ENCODE measurements around the gene DNAJA2.

DNAJA2 gene

DNA sequence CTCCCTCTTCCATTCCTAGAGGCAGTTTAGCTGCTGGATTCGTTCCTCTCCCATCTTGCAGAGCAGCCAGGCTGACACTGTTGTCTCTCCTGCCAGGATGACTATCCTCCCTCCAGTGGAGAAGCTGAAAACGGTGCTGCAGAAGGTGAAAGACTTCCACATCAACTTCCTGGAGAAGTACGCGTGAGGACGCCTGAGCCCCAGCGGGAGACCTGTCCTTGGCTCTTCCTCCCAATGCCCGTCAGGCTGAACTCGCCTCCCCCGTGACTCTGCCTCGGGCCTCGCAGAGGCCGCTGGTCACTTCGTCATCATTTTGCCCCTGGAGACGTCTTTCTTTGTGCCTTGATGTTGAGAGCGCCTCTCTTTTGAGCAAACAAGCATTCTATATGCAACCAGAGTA lies 44.7 kb downstream of the DNAJA2 start:
- DNase-seq (ENCODE audit: low read depth in 2 of 2): no peak

DNA sequence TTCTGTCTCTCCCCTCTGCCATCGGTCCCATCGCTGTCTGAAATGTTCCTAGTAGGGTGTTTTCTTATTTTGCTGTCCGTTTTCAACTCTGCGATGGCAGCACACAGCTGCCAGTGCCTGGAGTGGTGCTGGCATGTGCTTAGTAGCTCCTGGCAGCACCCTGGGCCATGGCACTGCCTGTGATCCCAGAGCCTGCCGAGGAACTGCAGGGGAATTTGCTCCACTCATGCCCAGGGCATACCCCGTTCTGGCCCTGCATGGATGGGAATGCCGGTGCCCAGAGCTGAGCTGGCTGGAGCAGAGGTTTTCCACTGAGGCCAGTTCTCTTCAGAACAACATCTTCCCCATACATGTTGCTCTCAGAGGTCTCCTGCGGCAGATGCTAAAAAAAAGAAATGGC lies 46.2 kb downstream of the DNAJA2 start:
- no peak for DNase-seq (ENCODE audit: low read depth in 2 of 2)

DNA sequence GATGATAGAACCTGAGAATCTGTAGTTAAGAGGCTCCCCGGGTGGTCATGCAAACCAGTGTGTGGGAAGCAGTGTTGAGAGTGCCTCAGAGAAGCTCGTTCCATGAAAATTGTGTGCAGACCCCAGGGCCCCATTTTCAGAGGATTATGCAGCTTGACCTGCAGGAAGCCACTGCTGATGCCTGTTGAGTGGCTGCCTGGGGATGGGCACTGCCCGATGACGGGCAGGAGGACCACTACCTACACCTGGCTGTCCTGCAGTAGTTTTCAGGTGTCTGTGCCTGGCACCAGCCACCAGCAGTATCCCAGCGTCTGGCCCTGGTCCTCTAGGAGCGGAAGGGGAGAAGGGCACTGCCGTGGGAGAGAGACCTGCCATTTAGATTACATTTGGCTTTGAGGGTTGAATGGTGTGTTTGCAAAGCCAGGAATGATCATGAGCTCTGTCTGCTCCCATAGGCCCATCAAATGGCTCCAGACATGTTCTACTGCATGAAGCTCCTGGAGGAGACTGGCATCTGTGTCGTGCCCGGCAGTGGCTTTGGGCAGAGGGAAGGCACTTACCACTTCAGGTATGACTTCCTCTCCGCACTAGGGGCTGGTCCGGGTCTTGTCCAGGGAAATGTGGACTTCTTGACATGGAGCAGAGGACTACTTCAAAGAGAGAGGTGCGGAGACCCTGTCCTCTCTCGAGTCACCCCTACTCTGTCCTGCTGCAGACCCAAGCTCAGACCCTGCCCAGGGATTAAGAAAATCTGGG lies 46.8 kb downstream of the DNAJA2 start:
- no peak for DNase-seq (ENCODE audit: low read depth in 2 of 2)

DNA sequence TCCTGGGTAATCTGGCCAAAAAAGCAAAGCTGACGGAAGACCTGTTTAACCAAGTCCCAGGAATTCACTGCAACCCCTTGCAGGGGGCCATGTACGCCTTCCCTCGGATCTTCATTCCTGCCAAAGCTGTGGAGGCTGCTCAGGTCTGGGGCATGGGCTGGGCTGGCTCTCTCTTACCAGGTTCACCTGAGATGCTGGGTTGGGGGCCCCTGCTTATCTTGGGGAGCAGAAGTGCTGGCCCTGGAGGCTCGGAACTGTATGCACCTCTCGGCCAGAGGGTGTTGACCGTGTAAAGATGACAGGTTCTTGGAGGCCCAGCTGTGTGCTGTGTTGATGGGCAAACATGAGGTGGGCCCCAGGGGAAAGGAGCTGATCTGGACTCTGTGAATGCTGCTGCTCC lies 49.1 kb downstream of the DNAJA2 start:
- no peak for DNase-seq (ENCODE audit: low read depth in 2 of 2)

DNA sequence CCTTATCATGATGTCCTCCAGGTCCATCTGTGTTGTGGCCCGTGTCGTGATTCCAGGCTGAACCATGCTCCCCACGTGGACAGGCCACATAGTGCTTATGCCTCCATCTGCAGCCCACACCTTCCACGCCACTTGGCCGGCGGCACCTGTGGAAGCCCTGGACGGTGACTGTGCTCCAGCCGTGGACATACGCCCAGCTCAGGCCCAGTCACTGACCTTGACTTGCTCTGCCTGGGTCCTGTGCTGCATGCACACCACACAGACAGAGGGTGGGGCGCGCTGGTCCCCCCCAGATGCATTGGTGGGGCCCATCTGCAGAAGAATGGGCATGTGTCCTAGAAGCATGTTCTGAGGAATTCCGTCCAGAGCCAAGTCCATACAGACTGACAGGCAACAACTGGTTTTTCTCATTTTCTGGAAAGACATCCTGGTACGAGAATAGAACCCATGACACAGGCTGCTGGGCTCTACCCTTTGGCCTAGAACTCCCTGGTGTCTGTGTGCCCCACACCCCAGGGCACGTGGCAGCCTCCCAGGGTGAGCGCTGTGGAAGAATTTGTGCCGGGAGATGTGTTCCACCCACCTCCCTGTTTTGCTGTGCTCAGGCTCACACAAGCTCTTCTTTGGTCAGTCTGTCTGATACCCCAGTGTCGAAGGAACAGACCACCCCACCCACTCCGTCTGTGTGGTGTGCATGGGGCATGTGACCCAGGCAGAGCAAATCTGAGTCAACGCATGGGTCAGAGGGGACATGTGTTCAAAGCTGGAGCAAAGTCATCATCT lies 49.8 kb downstream of the DNAJA2 start:
- DNase-seq (ENCODE audit: low read depth in 2 of 2): no peak

DNA sequence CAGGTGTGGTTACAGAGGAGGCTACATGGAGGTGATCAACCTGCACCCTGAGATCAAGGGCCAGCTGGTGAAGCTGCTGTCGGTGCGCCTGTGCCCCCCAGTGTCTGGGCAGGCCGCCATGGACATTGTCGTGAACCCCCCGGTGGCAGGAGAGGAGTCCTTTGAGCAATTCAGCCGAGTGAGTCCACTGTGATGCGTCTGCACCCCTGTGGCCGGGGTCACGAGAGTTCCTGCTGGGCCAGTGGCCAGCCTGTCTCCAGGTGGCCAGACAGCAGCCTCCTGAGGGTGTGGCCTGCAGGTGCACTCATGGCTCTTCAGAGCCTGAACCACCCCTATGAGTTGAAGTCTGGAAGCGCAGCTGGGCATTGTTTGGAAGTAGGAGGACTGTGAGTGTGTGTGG lies 51.2 kb downstream of the DNAJA2 start:
- no peak for DNase-seq (ENCODE audit: low read depth in 2 of 2)

DNA sequence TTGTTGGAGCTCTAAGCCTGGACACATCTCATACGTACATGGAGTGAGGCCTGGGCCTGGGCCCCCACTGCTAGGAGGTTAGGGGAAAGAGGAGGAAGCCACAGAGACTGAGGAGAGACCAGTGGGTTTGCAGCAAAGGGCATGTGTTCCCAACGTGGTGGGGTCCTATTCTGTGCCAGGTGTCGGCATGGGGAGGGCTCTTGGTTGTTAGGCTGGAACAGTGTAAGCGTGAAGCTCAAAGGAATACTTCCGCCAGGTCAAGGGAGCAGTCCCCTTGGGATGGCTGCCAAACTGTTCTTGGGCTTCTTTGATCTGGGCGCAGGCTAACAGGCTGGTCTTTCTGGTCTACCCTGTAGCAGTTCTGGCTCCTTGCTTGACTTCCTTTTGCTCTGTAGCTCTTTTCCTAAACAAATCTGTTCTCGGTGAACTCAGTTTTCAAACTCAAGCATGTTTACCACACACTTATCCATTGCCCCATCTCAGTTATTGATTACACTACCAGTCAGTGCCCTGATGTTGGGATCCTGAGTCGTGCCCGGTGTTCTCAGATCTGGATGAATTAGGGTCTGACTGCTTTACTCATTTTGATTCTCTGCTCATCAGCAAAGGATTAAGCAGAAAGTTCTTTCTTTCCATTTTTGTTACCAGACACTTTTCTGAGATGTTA lies 52.9 kb downstream of the DNAJA2 start:
- no peak for DNase-seq (ENCODE audit: low read depth in 2 of 2)

DNA sequence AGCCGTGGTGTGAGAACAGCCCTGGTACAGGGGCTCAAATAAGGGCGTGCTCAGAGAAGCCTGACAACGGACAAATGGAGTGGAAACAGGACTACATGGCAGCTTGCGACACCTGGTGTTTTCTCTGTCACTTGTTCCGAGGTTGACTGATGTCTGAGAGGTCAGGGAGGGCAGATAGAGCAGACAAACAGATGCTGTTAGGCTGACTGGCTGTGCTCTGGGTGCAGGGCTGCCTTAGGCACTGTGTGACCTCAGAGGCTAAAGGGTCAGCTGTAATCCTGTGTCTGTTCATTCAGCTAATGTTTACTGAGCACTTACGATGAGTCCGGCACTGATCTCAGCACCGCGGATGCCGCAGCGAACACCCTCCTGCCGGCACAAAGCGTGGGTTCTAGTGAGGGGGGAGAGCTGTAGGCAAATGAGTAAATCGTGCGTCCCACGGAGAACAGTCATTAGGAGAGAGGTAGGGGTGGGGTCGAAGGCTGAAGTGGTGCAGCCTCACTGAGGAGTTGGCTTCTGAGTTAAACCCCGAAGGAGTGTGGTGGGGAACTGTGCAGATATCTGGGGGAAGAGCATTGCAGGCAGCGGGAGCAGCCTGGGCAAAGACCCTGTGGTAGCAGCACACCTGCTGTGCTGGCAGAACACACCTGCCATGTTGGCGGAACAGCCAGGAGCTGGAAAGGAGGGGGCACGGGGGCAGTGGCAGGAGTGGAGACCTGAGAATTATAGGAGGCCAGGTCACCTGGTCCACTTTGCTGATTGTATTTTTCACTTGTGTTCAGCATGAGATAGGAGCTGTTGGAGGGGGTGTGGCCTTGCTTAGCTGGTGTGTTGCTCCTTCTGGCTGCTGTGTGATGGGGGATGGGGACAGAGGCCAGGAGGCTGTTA lies 54.3 kb downstream of the DNAJA2 start:
- no peak for DNase-seq (ENCODE audit: low read depth in 2 of 2)

DNA sequence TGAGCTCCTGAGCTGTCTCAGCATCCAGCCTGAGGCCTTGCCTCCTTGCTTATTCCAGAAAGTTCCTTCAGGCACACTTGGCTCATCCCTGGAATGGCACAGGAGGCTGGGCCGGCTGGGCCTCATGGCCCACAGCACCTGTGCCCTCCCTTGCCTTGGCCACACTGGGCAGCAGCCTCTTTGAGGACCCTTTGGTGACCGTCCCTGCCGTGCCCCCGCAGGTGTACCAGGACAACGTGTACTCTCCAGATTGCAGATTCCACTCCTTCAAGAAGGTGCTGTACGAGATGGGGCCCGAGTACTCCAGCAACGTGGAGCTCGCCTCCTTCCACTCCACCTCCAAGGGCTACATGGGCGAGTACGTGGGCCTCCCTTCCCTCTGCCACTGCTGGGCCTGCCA lies 55.1 kb downstream of the DNAJA2 start:
- DNase-seq (ENCODE audit: low read depth in 2 of 2): no peak

DNA sequence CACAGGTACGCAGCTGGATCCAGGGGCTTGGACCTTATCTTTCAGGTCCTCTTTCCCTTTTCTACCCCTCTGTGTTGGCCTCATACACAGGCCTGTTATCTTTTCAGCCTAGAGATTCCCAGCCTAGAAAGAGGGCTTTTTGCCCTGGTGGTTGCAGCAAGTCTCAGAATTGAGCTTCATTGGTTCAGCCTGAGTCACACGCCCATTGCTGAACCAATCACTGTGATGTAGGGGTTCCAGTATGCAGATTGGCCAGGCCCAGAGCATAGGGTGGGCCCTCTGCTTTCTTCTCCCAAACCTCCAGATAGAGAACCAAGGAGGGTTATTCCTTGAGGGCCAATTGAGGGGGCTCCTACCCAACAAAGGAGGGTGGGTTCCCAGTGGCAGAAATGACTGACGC lies 56.5 kb downstream of the DNAJA2 start:
- no peak for DNase-seq (ENCODE audit: low read depth in 2 of 2)

DNA sequence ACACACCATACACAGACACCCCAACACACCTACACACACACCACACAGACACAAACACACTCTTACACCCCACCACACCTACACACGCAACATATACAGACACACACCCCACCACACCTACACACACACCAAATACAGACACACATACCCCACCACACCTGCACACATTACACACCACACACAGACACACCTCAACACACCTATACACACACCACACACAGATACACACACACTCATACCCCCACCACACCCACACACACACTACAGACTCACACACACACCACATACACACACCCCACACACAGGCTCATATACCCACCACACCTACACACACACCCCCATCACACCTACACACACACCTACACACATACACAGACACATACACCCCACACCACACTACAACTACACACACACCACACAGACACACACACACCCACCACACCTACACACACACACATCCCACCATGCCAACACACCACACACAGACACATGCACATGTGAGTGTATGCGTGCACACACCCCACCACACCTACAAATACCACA lies 57.9 kb downstream of the DNAJA2 start:
- DNase-seq (ENCODE audit: low read depth in 2 of 2): no peak

DNA sequence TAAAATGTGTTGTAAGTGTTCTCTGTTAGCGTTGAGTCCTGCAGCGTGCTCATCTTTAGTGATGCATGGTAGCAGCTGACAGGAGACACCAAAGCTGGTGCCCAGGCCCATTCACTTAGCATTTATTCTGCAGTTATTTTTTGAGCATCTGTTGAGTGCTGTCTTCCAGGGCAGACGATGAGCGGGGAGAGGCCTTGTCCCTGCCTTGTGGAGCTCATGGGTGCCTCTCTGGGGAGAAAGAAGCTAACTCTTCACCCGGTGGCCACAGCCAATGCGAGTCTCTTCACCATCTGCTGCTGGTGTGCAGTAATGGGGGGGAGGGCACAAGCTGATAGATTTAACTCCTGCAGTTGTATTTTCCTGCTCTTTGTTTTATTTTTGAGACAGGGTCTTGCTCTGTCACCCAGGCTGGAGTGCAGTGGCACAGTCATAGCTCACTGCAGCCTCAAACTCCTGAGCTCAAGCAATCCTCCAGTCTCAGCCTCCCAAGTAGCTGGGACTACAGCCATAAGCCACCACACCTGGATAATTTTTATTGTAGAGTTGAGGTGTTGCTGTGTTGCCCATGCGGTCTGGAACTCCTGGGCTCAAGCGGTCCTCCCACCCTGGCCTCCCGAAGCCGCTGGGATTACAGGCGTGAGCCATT lies 58.8 kb downstream of the DNAJA2 start:
- DNase-seq (ENCODE audit: low read depth in 2 of 2): no peak

DNA sequence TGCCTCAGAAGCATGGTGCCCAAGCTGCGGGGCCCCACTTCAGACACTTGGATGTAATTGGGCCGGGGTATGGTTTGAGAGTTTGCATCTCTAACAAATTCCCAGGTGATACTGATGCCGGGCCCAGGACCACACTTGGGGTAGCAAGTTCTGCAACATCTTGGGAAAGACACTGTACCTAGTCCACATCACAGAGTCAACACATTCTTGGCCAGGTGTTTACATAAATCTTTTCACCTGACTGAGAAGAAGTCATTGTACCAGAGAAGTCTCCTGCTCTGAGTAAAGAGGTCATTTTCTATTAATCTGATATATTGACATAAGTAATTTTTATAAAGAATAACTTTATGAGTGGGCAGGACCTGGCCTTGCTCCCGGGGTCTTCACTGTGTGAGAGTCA lies 61.8 kb downstream of the DNAJA2 start:
- no peak for DNase-seq (ENCODE audit: low read depth in 2 of 2)

DNA sequence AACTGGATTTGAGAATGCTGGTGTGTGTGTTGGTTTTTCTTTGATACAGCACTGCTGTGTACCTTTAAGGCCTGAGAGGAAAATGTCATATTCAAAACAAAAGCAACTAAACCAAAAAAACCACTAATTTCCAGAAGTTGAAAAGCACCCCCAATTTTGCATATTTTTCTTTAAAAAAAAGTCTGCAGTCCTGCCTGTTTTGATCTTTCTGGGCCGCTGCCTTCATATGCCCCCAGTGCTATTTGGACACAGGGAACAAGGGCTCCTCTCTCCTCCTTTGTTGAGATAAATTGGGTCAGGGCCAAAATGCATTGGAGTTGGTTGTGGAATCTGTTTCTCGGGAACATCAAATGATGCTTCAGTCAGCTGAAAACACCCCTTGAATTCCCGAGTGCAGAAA lies 62.4 kb downstream of the DNAJA2 start:
- DNase-seq (ENCODE audit: low read depth in 2 of 2): no peak

DNA sequence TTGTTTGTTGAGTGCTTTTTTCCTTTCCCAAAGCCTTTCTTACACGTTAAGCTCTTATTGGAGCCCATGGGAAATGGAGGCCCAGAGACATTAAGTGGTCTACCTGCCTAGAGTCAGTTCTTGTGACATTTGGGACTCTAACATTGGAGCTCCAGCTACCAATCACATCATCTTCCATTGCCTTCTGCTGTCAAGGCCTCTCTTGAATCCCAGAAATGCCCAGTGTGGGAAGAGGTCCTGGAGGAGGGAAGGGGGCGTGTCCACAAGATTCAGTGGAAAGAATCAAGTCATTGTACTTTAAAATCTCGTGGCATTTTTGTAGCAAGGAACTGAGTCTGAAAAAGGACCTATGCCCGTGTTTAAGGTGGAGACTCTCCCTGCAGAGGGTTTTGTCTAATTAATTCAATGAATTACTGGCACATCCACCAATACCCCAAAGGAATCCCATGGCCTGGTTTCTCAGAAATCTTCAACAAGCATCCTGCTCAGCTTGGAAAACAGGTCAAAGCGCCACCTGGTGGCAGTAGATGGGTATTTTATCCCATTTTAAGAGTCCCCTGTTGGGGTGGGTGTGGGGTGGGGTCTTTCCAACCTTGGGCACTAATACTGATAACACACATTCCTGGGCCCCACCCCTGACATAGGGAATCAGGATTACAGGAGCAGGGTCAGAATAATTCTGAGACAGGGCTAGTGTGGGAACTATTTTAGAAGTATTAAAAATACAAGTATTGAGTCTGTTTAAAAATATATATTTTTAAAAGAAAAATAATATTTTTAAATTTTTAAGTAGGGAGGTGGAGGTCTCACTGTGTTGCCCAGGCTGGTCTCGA lies 64.7 kb downstream of the DNAJA2 start:
- peak; percentile 47 to 54 for DNase-seq (ENCODE audit: low read depth in 2 of 2)

DNA sequence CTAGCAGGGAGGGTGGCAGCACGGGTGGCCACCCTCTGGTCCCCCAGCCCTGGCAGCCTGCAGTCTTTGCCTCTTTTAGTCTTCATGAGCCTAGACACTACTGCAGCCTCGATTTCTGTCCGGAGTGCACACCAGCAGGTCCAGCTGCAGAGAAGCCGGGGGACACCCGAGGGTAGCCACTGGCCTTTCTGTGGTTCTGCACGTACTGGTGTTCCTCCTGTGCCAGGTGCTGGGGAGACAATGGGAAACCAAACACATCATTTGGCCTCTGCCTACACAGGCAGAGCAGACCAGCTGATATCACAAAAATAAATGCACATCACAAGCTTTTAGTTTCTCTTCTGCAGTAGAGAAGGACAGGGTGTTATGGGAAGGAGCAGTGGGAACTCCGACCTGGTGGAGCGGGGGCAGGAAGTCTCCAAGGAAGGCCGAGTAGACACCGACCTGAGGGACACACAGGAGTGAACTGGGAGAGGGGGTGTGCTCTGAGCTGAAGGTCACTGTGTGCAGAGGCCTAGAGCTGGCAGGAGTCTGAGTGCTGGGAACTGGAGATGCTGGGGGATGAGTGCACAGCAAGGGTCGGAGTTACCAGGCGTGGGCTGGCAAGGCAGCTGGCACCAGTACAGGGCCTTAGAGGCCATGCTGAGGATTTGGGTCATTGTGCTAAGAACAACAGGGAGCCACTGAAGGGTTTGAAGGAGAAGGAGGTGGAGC lies 66.3 kb downstream of the DNAJA2 start:
- DNase-seq (ENCODE audit: low read depth in 2 of 2): no peak

DNA sequence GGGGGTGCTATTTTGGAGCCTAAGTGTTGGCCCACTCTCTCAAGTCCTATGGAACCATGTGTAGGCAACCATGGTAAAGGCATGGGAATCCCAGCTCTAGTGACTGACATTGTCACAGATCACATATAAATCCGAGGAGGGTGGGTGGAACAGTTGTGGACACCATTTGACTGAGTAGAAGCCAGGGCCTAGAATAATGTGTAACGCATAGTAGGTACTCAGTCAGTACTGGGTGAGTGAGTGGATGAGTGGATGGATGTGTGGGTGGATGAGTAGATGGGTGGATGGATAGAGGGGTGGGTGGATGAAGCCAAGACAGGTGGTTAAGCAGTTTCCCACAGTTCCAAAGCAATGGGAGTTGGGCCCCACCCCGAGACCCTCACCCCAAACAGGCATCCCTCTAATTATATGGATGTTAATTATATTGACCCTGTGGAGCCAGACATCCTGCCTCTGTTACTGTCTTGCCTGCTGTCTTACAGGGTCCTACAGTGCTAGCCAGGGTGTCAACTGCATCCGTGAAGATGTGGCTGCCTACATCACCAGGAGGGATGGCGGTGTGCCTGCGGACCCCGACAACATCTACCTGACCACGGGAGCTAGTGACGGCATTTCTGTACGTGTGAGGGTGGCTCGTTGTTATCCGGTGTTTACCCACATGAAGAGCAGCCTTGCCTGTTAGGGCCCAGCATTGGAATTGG lies 67.0 kb downstream of the DNAJA2 start:
- no peak for DNase-seq (ENCODE audit: low read depth in 2 of 2)
